HG03045 (cell line): ENCODE results near the gene KLHL29.
"Not testable (repeated sequence)": the region's sequence is repeated elsewhere in the genome, so short reads cannot be mapped to it uniquely, and the experiment has no call there.

ENCODE experiments used
- ATAC-seq: cut with Tn5 transposase; IDR thresholded peaks from one replicate; pipeline ENCODE4 v1.9.1; 2021; ENCODE audit warnings: mild to moderate bottlenecking, moderate library complexity; ENCODE audit not compliant: unreplicated experiment

Gene KLHL29

GRCh38 chr2:23734416-23734815 is 349.4 kb downstream of the KLHL29 start:
- no peak for ATAC-seq

GRCh38 chr2:23736783-23737182 is 351.8 kb downstream of the KLHL29 start:
- ATAC-seq: not testable (repeated sequence)

DNA sequence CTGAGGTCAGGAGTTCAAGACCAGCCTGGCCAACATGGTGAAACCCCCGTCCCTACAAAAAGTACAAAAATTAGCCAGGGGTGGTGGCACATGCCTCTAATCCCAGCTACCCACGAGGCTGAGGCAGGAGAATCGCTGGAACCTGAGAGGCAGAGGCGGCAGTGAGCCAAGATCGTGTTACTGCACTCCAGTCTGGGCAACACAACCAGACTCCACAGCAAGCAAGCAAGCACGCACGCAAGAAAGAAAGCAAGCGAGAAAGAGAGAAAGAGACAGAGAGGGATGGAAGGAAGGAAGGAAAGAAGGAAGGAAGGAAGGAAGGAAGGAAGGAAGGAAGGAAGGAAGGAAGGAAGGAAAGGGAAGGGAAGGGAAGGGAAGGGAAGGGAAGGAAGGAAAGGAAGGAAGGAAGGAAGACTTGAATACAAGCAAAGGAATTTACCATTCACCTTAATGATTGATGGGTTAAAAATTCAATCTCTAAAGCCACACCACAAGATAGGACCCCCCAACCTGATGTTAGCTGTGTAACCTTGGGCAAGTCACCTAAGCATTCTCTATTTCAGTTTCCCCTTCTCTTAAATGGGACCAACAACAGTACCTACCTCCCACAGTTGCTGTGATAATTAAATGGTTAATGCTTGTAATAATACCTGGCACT is 360.2 kb downstream of the KLHL29 start:
- no peak for ATAC-seq

DNA sequence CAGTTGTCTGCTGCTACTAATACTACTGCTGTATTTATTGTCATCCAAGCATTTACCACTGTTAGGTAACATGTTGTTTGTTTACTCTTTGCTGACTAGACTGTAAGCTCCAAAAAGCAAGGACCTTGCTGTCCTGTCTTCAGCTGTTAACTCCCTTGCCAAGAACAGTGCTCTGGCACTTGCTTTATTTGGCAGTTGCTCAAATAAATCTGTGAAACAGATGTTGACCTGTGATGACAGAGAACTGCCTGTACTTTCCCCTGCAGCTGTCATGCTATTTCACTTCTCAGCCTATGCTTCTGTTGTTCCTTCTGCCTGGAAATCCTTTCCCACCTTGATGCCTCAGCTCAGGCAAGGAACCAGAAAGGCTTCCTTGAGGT is 360.7 kb downstream of the KLHL29 start:
- ATAC-seq: no peak

DNA sequence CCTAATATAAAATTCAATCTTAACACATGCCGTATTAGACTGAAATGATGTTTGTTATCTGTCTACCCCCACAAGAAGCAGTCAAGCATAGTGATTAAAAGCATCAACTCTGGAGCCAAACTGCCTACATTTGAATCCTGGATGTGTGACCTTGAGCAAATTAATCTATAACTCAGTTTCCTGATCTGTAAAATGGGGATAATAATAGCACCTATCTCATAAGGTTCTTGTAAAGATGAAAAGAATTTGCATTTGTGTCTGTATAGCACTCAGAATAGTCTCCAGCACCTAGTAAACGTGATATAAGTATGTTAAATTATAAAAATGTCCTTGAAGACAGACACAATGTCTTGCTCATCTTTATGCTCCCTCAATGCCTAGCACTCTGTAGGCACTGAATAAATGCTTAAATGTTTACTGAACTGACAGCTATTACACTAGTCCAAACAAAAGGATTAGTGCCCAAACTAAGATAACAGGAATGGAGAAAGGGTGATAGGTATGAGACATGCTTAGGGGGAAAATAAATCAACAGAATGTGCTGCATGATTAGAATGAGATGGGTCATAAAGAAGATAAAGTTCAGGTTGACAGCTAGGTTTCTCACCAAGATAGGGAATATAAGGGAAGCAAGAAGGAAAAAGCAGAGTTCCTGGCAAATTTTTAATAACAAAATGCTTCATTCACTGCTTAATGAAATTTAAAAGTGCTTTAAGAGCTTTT is 361.3 kb downstream of the KLHL29 start:
- no peak for ATAC-seq

- no peak for ATAC-seq
Observed at GRCh38 chr2:23751747-23752265, 366.8 kb downstream of the KLHL29 start.

- no peak for ATAC-seq
Observed at GRCh38 chr2:23753291-23754010, 368.5 kb downstream of the KLHL29 start.

GRCh38 chr2:23754970-23755369 is 370.0 kb downstream of the KLHL29 start:
- no peak for ATAC-seq

DNA sequence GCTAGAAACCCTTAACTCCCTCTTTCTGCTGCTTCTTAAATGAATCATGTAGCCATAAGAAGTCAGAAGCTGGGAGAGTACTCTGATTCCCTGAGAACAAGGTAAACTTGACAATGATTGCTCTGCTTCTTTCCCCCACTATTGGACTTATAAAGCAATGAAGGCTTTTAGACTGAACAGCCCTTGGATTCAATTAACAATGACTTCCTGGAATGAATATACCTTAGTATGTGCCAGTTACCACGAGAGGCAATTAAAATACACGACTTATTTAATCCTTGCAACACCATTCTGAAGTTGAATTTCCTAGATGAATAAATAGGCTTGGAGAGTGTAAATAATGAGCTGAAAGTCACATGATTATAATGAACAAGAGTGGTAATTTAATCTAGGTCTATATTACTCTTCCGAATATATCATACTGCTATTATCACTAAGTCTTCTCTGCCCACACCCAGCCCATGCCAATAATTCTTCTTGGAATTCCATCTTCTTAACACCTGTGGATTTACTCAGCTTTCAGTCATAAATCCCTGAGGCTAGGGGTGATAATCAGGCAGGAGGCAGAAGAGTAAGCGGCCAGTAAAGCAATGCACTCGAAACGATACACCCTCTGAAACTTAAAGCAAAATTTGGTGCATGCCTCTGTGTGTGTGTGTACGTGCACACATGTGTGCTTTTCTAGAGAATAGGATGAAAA is 371.8 kb downstream of the KLHL29 start:
- no peak for ATAC-seq

DNA sequence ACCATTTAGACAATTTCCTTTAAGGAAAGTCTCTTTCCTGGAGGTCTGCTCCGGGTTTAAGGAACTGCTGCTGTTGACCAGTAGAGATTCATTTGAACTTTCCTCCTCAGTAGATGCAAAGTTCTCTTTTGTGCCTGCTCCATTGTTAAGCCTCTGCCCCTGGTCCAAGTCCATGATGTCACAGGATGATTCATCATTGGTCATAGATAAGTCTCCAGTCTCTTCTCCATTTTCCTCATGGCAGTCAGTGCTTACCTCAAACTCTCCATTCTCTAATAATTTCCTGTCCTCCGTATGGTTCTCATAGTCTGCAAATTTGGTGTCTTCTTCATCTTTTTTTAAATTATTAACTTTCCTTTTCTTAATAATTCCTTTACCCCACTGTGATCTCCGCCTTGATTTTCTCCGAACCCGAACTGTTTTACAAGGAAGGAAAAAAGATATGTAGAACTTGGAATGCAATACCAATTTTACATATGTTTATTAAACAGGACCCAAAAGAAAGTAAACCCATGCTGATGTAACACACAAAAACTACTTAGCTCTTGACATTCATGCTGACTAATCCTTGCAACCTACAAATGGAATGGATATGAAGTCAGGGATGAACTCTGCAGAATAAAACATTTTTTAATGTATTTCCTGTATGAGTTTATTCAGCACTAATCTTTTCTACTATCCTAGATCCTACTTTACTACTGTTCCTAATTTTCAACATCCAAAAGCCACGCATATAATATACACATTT is 372.9 kb downstream of the KLHL29 start:
- ATAC-seq: no peak
